GM11168 (cell line): ENCODE results near the gene RNF128.

Experiments used
- in situ Hi-C: fragments of 300-500 bp; cut with MboI; formaldehyde crosslinking; loops from one replicate; pipeline ENCODE4 v1.12.0; 2022; ENCODE audit warnings: low sequenced_read_pairs; ENCODE audit not compliant: unreplicated experiment

RNF128 gene

GRCh38 chrX:106726485-106727437 lies at the start of gene RNF128:
Gene RNF128, plus strand, starts transcription at chrX:106726701. Its CDS starts 213 bp downstream, at chrX:106726914.
- in situ Hi-C loops, result no loop called here

GRCh38 chrX:106680716-106681115 lies 45.8 kb upstream of the RNF128 start:
- in situ Hi-C loops, result no loop called here

GRCh38 chrX:106684207-106684606 lies 42.3 kb upstream of the RNF128 start:
- in situ Hi-C loops, result no loop called here

DNA sequence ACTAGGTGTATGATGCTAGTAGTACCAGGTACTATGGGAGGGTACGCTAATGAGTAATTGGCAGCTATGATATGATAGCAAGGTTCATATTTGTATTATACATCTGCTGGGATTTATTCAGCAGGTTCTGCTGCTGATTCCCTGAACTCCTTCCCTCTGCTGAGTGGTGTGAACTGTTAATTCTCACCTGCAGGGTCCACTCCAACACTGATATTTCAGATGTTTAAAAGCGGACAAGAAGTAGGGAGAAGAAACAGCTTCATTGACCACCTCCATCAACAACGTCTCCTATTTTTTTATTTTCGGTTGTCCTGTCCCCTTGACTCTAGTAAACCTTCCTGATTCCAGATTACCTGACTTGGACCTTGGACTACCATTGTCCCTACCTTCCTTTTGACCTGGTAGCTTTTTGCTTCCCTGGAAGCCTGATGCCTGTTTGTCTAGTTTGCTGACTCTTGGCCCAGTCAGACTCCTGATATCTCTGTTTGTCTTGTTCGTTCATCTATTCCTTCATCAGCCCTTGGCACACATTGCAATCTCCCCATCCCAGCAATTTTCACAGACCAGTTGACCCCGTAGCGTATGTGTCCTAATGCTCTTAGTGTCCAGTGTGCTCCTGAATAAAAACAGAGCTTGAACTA lies 34.0 kb upstream of the RNF128 start:
- in situ Hi-C loops, result no loop called here

DNA sequence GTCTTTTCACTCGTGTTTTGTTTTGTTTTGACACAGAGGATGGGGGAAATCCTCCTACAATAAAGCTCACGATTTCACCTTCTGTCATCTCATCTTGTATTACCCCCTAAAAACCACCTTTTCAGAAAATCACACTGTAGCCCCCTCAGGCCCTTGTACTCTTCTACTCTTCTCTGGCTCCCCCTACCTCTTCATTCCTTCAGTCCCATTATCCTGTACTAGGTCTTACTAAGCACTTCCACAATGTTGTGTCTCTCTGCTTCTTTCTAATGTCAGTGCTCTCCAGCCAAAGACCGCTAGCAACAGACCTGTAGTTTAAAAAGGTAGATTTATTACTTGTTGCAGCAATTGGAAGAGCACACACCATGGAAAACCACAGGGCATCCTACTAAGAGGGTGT lies 30.0 kb upstream of the RNF128 start:
- in situ Hi-C loops, result no loop called here

DNA sequence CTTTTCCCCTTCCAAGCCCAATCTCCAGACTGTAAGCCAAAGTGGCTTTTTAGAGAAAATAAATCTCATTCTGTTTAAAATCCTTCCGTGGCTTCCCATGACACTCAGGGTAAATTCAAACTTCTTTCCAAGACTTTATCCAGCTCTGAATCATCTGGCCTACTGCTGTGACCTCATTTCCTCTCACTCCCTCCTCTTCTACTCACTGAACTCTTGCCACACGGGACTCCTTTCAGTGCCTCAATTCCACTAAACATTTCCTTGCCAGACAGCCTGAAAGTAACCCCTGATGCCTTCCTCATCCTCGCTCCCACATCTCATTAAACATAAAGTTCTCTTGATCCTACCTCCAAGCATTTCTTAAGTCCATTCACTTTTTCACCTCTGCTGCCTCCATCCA lies 27.8 kb upstream of the RNF128 start:
- in situ Hi-C loops, result no loop called here

- in situ Hi-C loops, result no loop called here
Observed at GRCh38 chrX:106702636-106703035, 23.9 kb upstream of the RNF128 start.

GRCh38 chrX:106706466-106706865 lies 20.0 kb upstream of the RNF128 start:
- in situ Hi-C loops, result no loop called here

GRCh38 chrX:106707771-106708454 lies 18.6 kb upstream of the RNF128 start:
- in situ Hi-C loops, result no loop called here

GRCh38 chrX:106710771-106711170 lies 15.7 kb upstream of the RNF128 start:
- in situ Hi-C loops, result no loop called here

DNA sequence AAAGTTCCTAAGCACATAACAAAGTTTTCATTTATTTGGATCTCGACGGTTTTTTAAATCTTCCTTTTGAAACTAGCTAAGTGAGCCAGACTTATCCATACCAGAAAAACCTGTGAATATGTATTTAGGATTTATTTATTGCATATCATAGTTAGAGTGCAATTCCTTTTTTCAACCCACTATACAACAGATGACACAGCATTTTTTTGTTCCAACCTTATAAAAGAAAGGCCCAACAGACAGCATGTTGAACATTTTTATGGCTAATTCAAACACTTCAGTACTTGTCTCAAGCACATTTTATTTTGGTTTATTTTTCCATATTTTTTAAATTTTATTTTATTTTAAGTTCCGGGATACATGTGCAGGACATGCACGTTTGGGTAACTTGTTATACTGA lies 15.1 kb upstream of the RNF128 start:
- in situ Hi-C loops, result no loop called here

DNA sequence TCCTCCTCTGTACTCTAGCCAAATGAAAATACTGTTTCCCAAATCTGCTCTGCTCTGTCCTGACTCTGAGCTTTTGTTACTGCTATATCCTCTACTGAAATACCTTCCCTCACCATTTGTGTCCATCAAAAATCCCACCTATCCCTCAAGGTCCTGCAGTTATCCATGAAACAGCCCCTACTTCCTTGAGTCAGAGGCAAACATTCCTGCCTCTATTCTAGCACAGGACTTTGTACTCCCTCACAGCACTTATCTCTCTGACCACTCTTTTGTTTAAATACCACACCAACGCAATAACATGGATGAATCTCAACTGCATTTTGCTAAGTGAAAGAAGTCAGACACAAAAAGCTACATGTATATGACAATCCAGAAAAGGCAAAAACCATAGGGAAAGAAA lies 10.5 kb upstream of the RNF128 start:
- in situ Hi-C loops, result no loop called here

GRCh38 chrX:106716463-106716862 lies 10.0 kb upstream of the RNF128 start:
- in situ Hi-C loops, result no loop called here

- in situ Hi-C loops, result no loop called here
Observed at GRCh38 chrX:106718709-106719108, 7.8 kb upstream of the RNF128 start.

GRCh38 chrX:106725931-106726330 lies 570 bp upstream of the RNF128 start:
- in situ Hi-C loops, result no loop called here

GRCh38 chrX:106728337-106728736 lies 1.8 kb downstream of the RNF128 start:
- in situ Hi-C loops, result no loop called here

- in situ Hi-C loops, result no loop called here
Observed at GRCh38 chrX:106730401-106730800, 3.9 kb downstream of the RNF128 start.

- in situ Hi-C loops, result no loop called here
Observed at GRCh38 chrX:106731590-106731989, 5.1 kb downstream of the RNF128 start.

DNA sequence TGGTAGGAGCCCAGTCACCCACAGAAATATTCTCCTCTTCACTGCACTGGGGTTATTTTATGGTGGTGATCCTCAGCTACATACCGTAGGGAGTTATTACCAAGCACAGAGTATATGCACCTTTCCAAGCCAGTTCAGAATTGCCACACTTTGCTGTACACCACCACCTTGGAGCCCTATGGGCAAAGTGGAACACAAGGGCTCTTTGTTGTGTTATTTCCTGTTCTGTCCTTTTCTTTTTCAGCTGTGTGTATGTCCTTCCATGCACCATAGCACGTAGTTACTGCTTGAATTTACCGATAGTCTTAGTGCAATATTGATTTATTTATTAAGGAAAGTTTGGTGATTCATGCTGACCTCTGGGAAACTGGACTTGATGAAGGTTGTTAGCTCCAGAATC lies 8.3 kb downstream of the RNF128 start:
- in situ Hi-C loops, result no loop called here

- in situ Hi-C loops, result no loop called here
Observed at GRCh38 chrX:106740193-106740780, 13.8 kb downstream of the RNF128 start.

GRCh38 chrX:106742193-106742592 lies 15.7 kb downstream of the RNF128 start:
- in situ Hi-C loops, result no loop called here
